Mesenchymal stem cell (in vitro differentiated cells and primary cell): ENCODE results near the gene ADAT2.

Experiments used
- DNase-seq: peaks from one replicate; pipeline ENCODE4 v3.0.0-alpha.2; 2013
- H2AFZ ChIP-seq: one replicate; pipeline ENCODE4 v1.6.1; 2013; ENCODE audit warnings: low read depth, mild to moderate bottlenecking, control low read depth, inconsistent platforms, low read length, moderate library complexity
- H2AK5ac ChIP-seq: 2 replicates; pipeline ENCODE4 v1.6.1; 2013; ENCODE audit warnings: low read length, moderate library complexity, mild to moderate bottlenecking, inconsistent platforms; ENCODE audit not compliant: severe bottlenecking
- H2BK120ac ChIP-seq: one replicate; pipeline ENCODE4 v1.6.1; 2013; ENCODE audit warnings: low read depth, mild to moderate bottlenecking, inconsistent platforms, low read length, moderate library complexity
- H2BK12ac ChIP-seq, 2 experiments: one replicate each; pipeline ENCODE4 v1.6.1; 2013; ENCODE audit warnings: inconsistent platforms in 2 of 2, low read length in 2 of 2, mild to moderate bottlenecking in 2 of 2, moderate library complexity in 2 of 2, control low read depth in 1 of 2
- H2BK15ac ChIP-seq: one replicate; pipeline ENCODE4 v1.6.1; 2013; ENCODE audit warnings: mild to moderate bottlenecking, low read depth, inconsistent platforms; ENCODE audit not compliant: poor library complexity, severe bottlenecking
- H2BK5ac ChIP-seq: 2 replicates; pipeline ENCODE4 v1.6.1; 2013; ENCODE audit warnings: low read depth, mild to moderate bottlenecking, low read length, control low read depth, inconsistent platforms; ENCODE audit not compliant: poor library complexity, severe bottlenecking
- H3K14ac ChIP-seq, 2 experiments: one replicate each; pipeline ENCODE4 v1.6.1; 2013; ENCODE audit warnings: inconsistent platforms in 2 of 2, low read length in 2 of 2, control low read depth in 1 of 2, mild to moderate bottlenecking in 1 of 2, moderate library complexity in 1 of 2
- H3K18ac ChIP-seq, 2 experiments: one replicate each; pipeline ENCODE4 v1.6.1; 2013; ENCODE audit warnings: inconsistent platforms in 2 of 2, low read length in 2 of 2, control low read depth in 1 of 2, low read depth in 1 of 2, mild to moderate bottlenecking in 1 of 2
- H3K23ac ChIP-seq, 2 experiments: one replicate each; pipeline ENCODE4 v1.6.1; 2013; ENCODE audit warnings: inconsistent platforms in 2 of 2, low read length in 2 of 2, mild to moderate bottlenecking in 2 of 2, moderate library complexity in 2 of 2, control low read depth in 1 of 2
- H3K27ac ChIP-seq: 2 replicates; pipeline ENCODE4 v1.5.1; 2013; ENCODE audit warnings: mild to moderate bottlenecking, moderate library complexity, low read length, control low read depth, inconsistent platforms; ENCODE audit not compliant: poor library complexity, severe bottlenecking
- H3K27me3 ChIP-seq, 2 experiments: 2 replicates each; pipeline versions ENCODE4 v1.6.1 to v1.7.0; 2013; ENCODE audit warnings: low read length in 2 of 2, mild to moderate bottlenecking in 2 of 2, moderate library complexity in 2 of 2, control low read depth in 1 of 2, inconsistent platforms in 1 of 2; ENCODE audit not compliant: control insufficient read depth in 1 of 2, insufficient read depth in 1 of 2
- H3K36me3 ChIP-seq, 2 experiments: 2 replicates each; pipeline versions ENCODE4 v1.6.1 to v1.7.0; 2013; ENCODE audit warnings: low read length in 2 of 2, control low read depth in 1 of 2, inconsistent platforms in 1 of 2, low read depth in 1 of 2, mild to moderate bottlenecking in 1 of 2; ENCODE audit not compliant: insufficient read depth in 2 of 2, control insufficient read depth in 1 of 2
- H3K4ac ChIP-seq, 2 experiments: one replicate each; pipeline ENCODE4 v1.6.1; 2013; ENCODE audit warnings: inconsistent platforms in 2 of 2, low read length in 2 of 2, mild to moderate bottlenecking in 2 of 2, moderate library complexity in 2 of 2, control low read depth in 1 of 2, low read depth in 1 of 2
- H3K4me1 ChIP-seq: 2 replicates; pipeline ENCODE4 v1.6.1; 2013; ENCODE audit warnings: low read depth, low read length, control low read depth; ENCODE audit not compliant: control insufficient read depth, insufficient read depth
- H3K4me2 ChIP-seq: 2 replicates; pipeline ENCODE4 v1.6.1; 2013; ENCODE audit warnings: low read length, mild to moderate bottlenecking, inconsistent platforms; ENCODE audit not compliant: poor library complexity, severe bottlenecking
- H3K4me3 ChIP-seq, 2 experiments: 2 replicates each; pipeline versions ENCODE4 v1.5.1 to v1.7.0; 2013; ENCODE audit warnings: low read length in 2 of 2, mild to moderate bottlenecking in 2 of 2, control low read depth in 1 of 2, low read depth in 1 of 2; ENCODE audit not compliant: insufficient read depth in 1 of 2
- H3K79me1 ChIP-seq: replicated peaks from 2 replicates; pipeline ENCODE4 v1.6.1; 2013; ENCODE audit warnings: mild to moderate bottlenecking, control low read depth, low read length, inconsistent platforms; ENCODE audit not compliant: poor library complexity, severe bottlenecking
- H3K9ac ChIP-seq: 2 replicates; pipeline ENCODE4 v1.7.0; 2013; ENCODE audit warnings: mild to moderate bottlenecking, low read length, moderate library complexity
- H3K9me3 ChIP-seq: 2 replicates; pipeline ENCODE4 v1.7.0; 2013; ENCODE audit warnings: mild to moderate bottlenecking, low read length; ENCODE audit not compliant: control insufficient read depth
- H4K8ac ChIP-seq: one replicate; pipeline ENCODE4 v1.6.1; 2013; ENCODE audit warnings: inconsistent platforms, mild to moderate bottlenecking, low read length, moderate library complexity
- H4K91ac ChIP-seq: one replicate; pipeline ENCODE4 v1.6.1; 2013; ENCODE audit warnings: mild to moderate bottlenecking, low read length, inconsistent platforms
- WGBS: methylation state at CpG from one replicate; pipeline ENCODE4 v1.1.7; 2013; ENCODE audit warnings: mixed read lengths; 5-methylcytosine and 5-hydroxymethylcytosine counted together

The ADAT2 gene

DNA sequence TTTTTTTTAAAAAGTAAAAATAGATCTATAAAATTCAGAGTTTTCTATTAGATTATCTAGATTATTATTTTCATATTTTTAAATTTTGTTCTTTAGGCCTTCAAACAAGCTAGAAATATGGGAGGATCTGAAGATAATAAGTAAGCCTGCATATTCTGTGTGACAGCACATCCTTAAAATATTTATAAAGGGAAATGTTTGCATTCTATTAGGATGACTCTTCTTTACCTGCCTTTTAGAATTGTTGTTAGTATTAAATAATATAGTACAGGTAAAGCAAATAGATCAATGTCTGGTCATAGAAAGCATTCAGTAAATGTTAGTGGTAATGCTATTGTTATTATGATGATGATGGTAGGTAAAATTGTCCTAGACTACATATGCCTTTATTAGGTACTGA, 17.5 kb upstream of the ADAT2 start:
- Histone ChIP-seq H4K8ac (no peak overlapping the region), H3K23ac (no peak overlapping the region), H2AK5ac (no peak overlapping the region), H2BK5ac (no peak overlapping the region), H3K4me3 (no peak overlapping the region), H3K36me3 (peaks cover 0 to 49% of the 10 kb centered on the region in 2 experiments), H4K91ac (no peak overlapping the region), H2AFZ (no peak overlapping the region), H3K9ac (no peak overlapping the region), H3K4me1 (no peaks in the 10 kb centered on the region), H3K9me3 (no peaks in the 10 kb centered on the region), H3K27ac (no peak overlapping the region), H2BK12ac (no peak overlapping the region), H3K14ac (no peak overlapping the region), H2BK120ac (no peak overlapping the region), H2BK15ac (no peak overlapping the region), H3K79me1 (peaks cover 3% of the 10 kb centered on the region), H3K4ac (no peak overlapping the region), H3K18ac (no peak overlapping the region), H3K4me2 (no peak overlapping the region), H3K27me3 (no peaks in the 10 kb centered on the region)
- DNase-seq: no peak

DNA sequence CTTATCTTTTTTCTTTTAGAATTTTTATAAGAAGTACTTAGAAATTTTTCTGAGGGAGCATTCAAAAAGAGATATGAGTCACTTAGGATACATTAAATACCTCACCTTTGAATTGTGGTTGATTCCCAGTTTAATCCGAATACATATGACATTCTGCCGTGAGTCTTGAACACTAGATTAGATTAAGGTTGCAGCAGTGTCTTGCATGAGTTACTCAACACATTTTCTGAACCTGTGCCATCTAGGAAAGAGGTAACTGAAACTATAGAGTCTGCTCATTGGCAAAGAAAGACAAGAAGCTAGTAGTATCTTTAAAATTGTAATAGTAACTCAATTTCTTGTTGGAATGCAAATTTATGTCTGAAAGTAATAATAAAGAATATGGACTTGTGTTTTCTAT, 15.1 kb upstream of the ADAT2 start:
- Histone ChIP-seq H2BK12ac (no peak overlapping the region), H2BK120ac (no peak overlapping the region), H2BK15ac (no peak overlapping the region), H3K4me2 (no peak overlapping the region), H4K8ac (no peak overlapping the region), H3K4me3 (no peak overlapping the region), H3K4me1 (no peaks in the 10 kb centered on the region), H2AFZ (no peak overlapping the region), H3K79me1 (peaks cover 10% of the 10 kb centered on the region), H2AK5ac (no peak overlapping the region), H3K27me3 (no peaks in the 10 kb centered on the region), H2BK5ac (no peak overlapping the region), H3K27ac (no peak overlapping the region), H3K9ac (no peak overlapping the region), H3K4ac (no peak overlapping the region), H3K14ac (no peak overlapping the region), H4K91ac (no peak overlapping the region), H3K36me3 (peaks cover 3 to 48% of the 10 kb centered on the region in 2 experiments), H3K18ac (no peak overlapping the region), H3K23ac (no peak overlapping the region), H3K9me3 (no peaks in the 10 kb centered on the region)
- no peak for DNase-seq
- 100% methylated on average over 2 of the region's 2 CpGs for WGBS

DNA sequence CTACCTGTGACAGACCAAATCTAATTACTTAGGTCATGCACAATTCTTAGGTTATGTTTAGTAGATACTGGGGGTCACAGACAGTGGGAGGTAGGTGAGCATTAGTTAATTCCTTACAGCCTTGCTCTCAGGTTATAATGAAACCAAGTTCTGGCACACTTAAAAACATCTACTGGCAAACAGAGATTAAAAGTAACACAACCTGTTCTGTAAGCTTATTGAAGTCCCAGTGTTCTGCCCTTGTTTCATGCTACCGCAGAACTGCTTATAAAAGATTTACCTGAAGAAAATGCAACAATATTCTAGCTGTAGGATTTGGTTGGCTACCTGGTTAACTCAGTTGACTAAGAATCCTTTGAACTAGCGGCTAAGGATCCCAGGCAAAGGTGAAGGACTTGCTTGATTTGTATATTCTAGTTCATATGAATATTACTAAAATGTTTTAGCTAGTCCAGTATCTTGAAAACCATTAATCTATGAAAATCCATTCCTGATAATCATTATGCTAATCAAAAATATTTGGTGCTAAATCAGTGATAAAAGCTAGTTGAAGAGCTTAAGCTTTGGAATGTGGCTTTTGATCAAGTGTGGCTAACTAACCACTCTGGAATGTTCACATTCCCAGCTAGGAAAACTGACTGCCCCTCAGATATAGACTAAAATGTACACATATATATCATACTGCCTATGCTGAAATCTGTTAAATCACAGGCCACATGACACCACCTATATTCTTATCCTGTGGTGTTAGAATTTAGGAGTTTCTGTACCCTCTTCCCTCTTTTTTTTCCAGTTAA, 7.3 kb upstream of the ADAT2 start:
- Histone ChIP-seq H2AK5ac (no peak overlapping the region), H3K27ac (peak overlapping the region; percentile 23), H3K79me1 (peaks cover 18% of the 10 kb centered on the region), H3K9me3 (no peaks in the 10 kb centered on the region), H4K91ac (no peak overlapping the region), H3K4me1 (no peaks in the 10 kb centered on the region), H2BK5ac (no peak overlapping the region), H3K27me3 (no peaks in the 10 kb centered on the region), H3K18ac (no peak overlapping the region), H3K4ac (no peak overlapping the region), H3K4me3 (no peak overlapping the region), H3K4me2 (no peak overlapping the region), H3K14ac (no peak overlapping the region), H2BK12ac (no peak overlapping the region), H3K9ac (no peak overlapping the region), H2BK15ac (no peak overlapping the region), H2AFZ (no peak overlapping the region), H2BK120ac (no peak overlapping the region), H3K23ac (no peak overlapping the region), H4K8ac (no peak overlapping the region), H3K36me3 (peaks cover 3 to 36% of the 10 kb centered on the region in 2 experiments)
- DNase-seq: peak; percentile 33
- 0% methylated on average over 1 of the region's 2 CpGs for WGBS

DNA sequence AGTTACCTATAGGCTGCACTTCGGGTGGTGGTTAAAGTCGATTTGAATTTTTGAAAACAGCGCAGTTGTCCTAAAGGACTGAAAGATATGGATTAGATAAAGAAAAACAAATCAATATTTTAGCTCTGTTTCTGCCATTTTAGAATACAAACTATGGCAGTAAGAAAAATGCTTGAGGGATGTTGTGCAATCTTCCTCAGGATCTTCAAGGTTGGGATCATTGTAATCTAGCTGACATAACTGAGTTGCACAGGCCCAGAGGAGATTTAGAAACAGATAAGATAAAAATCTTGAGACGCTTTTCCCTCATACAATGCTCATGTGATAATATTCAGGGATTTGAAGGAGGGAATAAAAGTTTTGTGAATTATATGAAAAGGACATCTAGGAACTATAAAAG, 1.0 kb upstream of the ADAT2 start:
- H4K91ac ChIP-seq: no peak overlapping the region
- H3K27ac ChIP-seq: no peak overlapping the region
- peaks cover 0 to 11% of the 10 kb centered on the region in 2 experiments for H3K36me3 ChIP-seq
- peak; percentile 11 for DNase-seq
- peak overlapping the region; percentile 91 for H3K9ac ChIP-seq
- no CpG with 5 or more reads among the region's 4 CpGs for WGBS
- no peak overlapping the region for H2AK5ac ChIP-seq
- H2BK5ac ChIP-seq: no peak overlapping the region
- no peak overlapping the region for H2BK15ac ChIP-seq
- peaks cover 28% of the 10 kb centered on the region for H3K79me1 ChIP-seq
- H3K27me3 ChIP-seq: no peaks in the 10 kb centered on the region
- H3K23ac ChIP-seq: no peak overlapping the region
- no peak overlapping the region for H2BK120ac ChIP-seq
- no peak overlapping the region for H3K4ac ChIP-seq
- peak overlapping the region in 1 of 2 experiments; percentile 99 for H3K4me3 ChIP-seq
- no peak overlapping the region for H4K8ac ChIP-seq
- H3K9me3 ChIP-seq: no peaks in the 10 kb centered on the region
- no peak overlapping the region for H2AFZ ChIP-seq
- H2BK12ac ChIP-seq: no peak overlapping the region
- peak overlapping the region; percentile 76 for H3K4me2 ChIP-seq
- no peak overlapping the region for H3K18ac ChIP-seq
- H3K14ac ChIP-seq: no peak overlapping the region
- no peaks in the 10 kb centered on the region for H3K4me1 ChIP-seq
